C4-2B (cell line): ENCODE results near the gene TPRA1.

ENCODE experiments used
- ZFX ChIP-seq: fragments of 450-650 bp; IDR thresholded peaks from 2 replicates; pipeline ENCODE4 v1.6.1; 2017
- TF ChIP-seq, protein P1 (sequence below): fragments of 450-650 bp; conservative IDR thresholded peaks from 2 replicates; pipeline ENCODE4 v1.5.1; 2017; ENCODE audit warnings: mild to moderate bottlenecking

DNA sequence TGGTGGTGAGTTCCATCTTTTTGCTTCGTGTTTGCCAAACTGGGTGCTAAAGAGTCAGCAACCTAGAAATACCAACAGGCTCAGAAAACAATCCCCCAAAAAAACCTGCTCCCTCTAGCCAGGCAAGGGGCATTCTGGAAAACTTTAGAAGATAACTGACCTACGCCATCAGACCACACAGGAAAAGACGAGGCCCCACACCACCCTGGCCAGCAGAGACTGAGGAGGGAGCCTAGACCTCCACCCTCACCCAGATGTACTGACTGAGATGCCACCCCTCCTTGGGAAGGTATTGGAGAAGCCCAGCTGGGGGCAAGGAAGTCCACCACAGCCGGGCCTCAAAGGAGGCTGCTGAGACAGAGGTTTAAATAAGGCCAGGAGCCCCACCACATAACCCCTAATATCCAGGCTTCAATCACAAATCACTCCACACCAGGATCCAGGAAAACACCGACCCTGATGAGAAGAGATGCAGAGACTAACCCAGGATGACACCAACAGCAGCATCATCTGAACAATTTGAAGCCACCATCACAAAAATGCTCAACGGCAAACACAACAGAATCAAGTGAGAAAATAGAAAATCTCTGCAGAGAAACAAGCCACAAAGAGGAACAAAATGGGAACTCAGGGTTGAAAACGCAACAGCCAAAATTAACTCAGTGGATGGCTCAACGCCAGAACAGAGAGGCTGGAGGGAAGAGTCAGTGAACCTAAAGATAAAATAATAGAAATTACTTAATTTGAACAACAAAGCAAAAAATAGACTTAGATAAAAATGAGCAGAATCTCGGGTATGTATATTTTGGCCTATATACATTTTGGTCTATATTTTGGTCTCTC, 61.0 kb downstream of the TPRA1 start:
- TF ChIP-seq, protein P1, sequence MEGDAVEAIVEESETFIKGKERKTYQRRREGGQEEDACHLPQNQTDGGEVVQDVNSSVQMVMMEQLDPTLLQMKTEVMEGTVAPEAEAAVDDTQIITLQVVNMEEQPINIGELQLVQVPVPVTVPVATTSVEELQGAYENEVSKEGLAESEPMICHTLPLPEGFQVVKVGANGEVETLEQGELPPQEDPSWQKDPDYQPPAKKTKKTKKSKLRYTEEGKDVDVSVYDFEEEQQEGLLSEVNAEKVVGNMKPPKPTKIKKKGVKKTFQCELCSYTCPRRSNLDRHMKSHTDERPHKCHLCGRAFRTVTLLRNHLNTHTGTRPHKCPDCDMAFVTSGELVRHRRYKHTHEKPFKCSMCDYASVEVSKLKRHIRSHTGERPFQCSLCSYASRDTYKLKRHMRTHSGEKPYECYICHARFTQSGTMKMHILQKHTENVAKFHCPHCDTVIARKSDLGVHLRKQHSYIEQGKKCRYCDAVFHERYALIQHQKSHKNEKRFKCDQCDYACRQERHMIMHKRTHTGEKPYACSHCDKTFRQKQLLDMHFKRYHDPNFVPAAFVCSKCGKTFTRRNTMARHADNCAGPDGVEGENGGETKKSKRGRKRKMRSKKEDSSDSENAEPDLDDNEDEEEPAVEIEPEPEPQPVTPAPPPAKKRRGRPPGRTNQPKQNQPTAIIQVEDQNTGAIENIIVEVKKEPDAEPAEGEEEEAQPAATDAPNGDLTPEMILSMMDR, result no peak
- no peak for TF ChIP-seq ZFX
